ENCODE measurements around the gene PRKCQ. TPM values are rescaled to one million over a fixed set of nuclear protein-coding genes. Genes with fewer than 3 reads are reported as not detected.
"Not testable (repeated sequence)": the region's sequence is repeated elsewhere in the genome, so short reads cannot be mapped to it uniquely, and the experiment has no call there.

Gene PRKCQ
- total RNA-seq, 2 experiments from 2014 or later, result 62.6 to 69.5 TPM

- peak overlapping the region; percentile 54 for H3K4me3 Mint-ChIP-seq
- ChIA-PET POLR2A (interaction anchor here (0.8 to 1.2 kb wide), 2 partner anchors 108 to 170 kb away, joined by 3 to 5 read pairs; no protein-coding TSS in a partner anchor), CTCF (interaction anchor here (0.6 to 4.3 kb wide), 11 partner anchors 9 to 387 kb away, joined by 3 to 21 read pairs (median 3); no protein-coding TSS in a partner anchor)
- H3K27ac Mint-ChIP-seq, result peak overlapping the region; percentile 95
- peaks cover 62% of the 10 kb centered on the region for H3K4me1 Mint-ChIP-seq
- H3K36me3 Mint-ChIP-seq (ENCODE audit: low read depth), result peaks cover 82% of the 10 kb centered on the region
- DNase-seq, result peak; percentile 81
- no peaks in the 10 kb centered on the region for H3K27me3 Mint-ChIP-seq
- peaks cover 7% of the 10 kb centered on the region for H3K9me3 Mint-ChIP-seq
These were observed 106.6 kb downstream of the PRKCQ start for GRCh38 chr10:6473430-6473829.

GRCh38 chr10:6472710-6473005 lies 107.4 kb downstream of the PRKCQ start:
- not testable (repeated sequence) for H3K27me3 Mint-ChIP-seq, H3K4me3 Mint-ChIP-seq, DNase-seq, H3K9me3 Mint-ChIP-seq
- H3K36me3 Mint-ChIP-seq (ENCODE audit: low read depth), result peaks cover 83% of the 10 kb centered on the region
- peaks cover 61% of the 10 kb centered on the region for H3K4me1 Mint-ChIP-seq
- ChIA-PET POLR2A (interaction anchor here (1.2 kb wide), 1 partner anchor 109 kb away, joined by 3 read pairs; no protein-coding TSS in a partner anchor), CTCF (interaction anchor here (0.6 to 4.3 kb wide), 7 partner anchors 10 to 1189 kb away, joined by 3 to 21 read pairs (median 3); no protein-coding TSS in a partner anchor)
- H3K27ac Mint-ChIP-seq, result peak overlapping the region; percentile 95

- ChIA-PET CTCF (interaction anchor here (1.5 to 1.9 kb wide), 2 partner anchors 9 to 59 kb away, joined by 4 read pairs; no protein-coding TSS in a partner anchor), POLR2A (no interaction called here)
- H3K27ac Mint-ChIP-seq, result peak overlapping the region; percentile 65
- no peaks in the 10 kb centered on the region for H3K27me3 Mint-ChIP-seq
- H3K4me3 Mint-ChIP-seq, result no peak overlapping the region
- H3K4me1 Mint-ChIP-seq, result peaks cover 66% of the 10 kb centered on the region
- peaks cover 7% of the 10 kb centered on the region for H3K9me3 Mint-ChIP-seq
- H3K36me3 Mint-ChIP-seq (ENCODE audit: low read depth), result peaks cover 84% of the 10 kb centered on the region
- DNase-seq, result no peak
These were observed 109.0 kb downstream of the PRKCQ start for GRCh38 chr10:6470894-6471618.

DNA sequence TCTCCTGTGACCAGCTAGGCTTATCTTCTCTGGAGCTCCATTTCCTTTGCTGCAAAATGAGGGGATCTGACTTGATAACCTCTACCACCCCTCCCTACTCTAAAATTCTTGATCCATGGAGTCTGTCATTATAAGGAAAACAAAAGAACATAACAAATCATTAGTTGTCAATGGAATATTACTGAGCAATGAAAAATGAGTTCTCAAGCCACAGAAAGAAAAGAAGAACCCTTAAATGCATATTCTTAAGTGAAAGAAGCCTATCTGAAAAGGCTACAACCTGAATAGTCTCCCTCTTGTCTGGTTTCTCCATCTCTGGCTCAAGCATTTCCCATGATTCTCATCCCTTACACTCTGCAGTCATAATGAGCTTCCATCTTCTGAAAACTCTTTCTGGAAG lies 110.4 kb downstream of the PRKCQ start:
- Mint-ChIP-seq H3K36me3 (ENCODE audit: low read depth) (peaks cover 83% of the 10 kb centered on the region), H3K27me3 (no peaks in the 10 kb centered on the region), H3K4me1 (peaks cover 62% of the 10 kb centered on the region), H3K27ac (peak overlapping the region; percentile 10), H3K4me3 (no peak overlapping the region), H3K9me3 (peaks cover 7% of the 10 kb centered on the region)
- ChIA-PET CTCF (no interaction called here), POLR2A (interaction anchor here (0.7 kb wide), 1 partner anchor 94 kb away, joined by 3 read pairs; no protein-coding TSS in a partner anchor)
- DNase-seq, result no peak

DNA sequence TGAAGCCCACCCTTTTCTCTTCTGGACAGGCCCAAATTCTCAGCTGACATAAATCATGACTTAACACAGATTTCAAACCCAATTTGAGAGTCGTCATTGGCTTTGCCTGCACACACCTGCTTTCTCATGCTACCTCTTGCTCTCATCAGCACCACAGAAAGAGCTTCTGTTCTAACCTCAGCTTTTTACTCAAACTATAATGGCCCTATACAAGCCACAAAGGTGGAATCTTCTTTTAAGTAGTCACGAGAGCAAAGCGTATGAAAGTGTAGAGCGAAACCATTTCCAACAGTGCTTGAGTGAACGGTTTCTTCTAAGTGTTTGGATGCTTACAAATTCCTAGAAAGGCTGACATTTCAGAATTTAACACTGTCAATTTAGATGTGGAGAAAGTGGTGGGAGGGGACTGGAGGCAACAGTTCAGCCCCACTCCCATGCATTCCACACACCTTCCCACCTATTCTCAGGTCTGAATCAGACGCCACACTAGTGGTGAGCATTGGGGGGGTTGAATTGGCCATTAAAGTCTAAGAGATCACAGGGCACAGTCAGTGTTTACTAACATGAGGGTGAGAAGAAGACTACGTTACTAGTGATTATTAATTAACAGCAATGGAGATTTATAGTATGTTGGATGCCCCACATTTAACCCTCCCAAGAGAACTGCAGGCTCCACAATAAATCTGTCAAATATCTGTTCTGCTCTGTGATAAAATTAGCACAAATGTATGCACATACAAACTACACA lies 114.0 kb downstream of the PRKCQ start:
- no peak overlapping the region for H3K4me3 Mint-ChIP-seq
- ChIA-PET POLR2A (no interaction called here), CTCF (interaction anchor here (0.8 kb wide), 1 partner anchor 9 kb away, joined by 3 read pairs; no protein-coding TSS in a partner anchor)

GRCh38 chr10:6465437-6465836 lies 114.6 kb downstream of the PRKCQ start:
- peaks cover 16% of the 10 kb centered on the region for H3K9me3 Mint-ChIP-seq
- peaks cover 92% of the 10 kb centered on the region for H3K36me3 Mint-ChIP-seq (ENCODE audit: low read depth)
- DNase-seq, result no peak
- peak overlapping the region; percentile 10 for H3K27ac Mint-ChIP-seq
- H3K4me1 Mint-ChIP-seq, result peaks cover 33% of the 10 kb centered on the region
- POLR2A ChIA-PET, result no interaction called here
- no peak overlapping the region for H3K4me3 Mint-ChIP-seq
- no peaks in the 10 kb centered on the region for H3K27me3 Mint-ChIP-seq
- CTCF ChIA-PET, result no interaction called here

More for the DNA sequence above, 114.0 kb downstream of the PRKCQ start:
- peaks cover 13% of the 10 kb centered on the region for H3K9me3 Mint-ChIP-seq
- H3K27ac Mint-ChIP-seq, result peak overlapping the region; percentile 50
- no peaks in the 10 kb centered on the region for H3K27me3 Mint-ChIP-seq
- H3K4me1 Mint-ChIP-seq, result peaks cover 34% of the 10 kb centered on the region
- peaks cover 92% of the 10 kb centered on the region for H3K36me3 Mint-ChIP-seq (ENCODE audit: low read depth)
- DNase-seq, result no peak

DNA sequence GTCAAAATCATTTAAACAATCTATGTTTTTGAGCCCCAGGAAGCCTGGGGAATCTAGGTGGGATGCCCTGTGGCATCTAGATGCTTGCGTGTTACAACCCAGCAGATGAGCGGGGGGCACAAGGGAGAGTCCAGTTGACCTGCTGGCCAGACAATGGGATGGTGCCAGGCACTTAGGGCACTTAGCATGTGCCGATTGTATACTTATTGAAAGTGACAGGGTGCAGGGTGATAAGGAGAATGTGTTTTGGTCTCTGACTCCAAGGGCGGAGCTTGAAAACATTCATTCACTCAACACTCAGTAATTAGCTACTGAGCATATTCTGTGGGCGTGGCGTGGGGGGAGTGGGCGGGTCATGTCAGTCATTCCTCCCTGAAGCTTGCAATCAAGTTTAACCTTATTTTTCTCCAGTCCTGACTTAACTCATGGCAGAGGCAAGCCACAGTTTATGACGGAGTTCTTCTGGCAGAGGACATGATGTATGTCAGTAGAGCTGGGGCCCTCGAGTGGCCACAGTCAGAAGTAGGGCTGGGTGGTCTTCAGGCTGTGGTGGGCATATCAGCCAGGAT lies 115.1 kb downstream of the PRKCQ start:
- H3K4me1 Mint-ChIP-seq, result peaks cover 32% of the 10 kb centered on the region
- no peak for DNase-seq
- ChIA-PET POLR2A (no interaction called here), CTCF (no interaction called here)
- peak overlapping the region; percentile 51 for H3K27ac Mint-ChIP-seq
- H3K27me3 Mint-ChIP-seq, result no peaks in the 10 kb centered on the region
- peaks cover 92% of the 10 kb centered on the region for H3K36me3 Mint-ChIP-seq (ENCODE audit: low read depth)
- no peak overlapping the region for H3K4me3 Mint-ChIP-seq
- H3K9me3 Mint-ChIP-seq, result peaks cover 13% of the 10 kb centered on the region

DNA sequence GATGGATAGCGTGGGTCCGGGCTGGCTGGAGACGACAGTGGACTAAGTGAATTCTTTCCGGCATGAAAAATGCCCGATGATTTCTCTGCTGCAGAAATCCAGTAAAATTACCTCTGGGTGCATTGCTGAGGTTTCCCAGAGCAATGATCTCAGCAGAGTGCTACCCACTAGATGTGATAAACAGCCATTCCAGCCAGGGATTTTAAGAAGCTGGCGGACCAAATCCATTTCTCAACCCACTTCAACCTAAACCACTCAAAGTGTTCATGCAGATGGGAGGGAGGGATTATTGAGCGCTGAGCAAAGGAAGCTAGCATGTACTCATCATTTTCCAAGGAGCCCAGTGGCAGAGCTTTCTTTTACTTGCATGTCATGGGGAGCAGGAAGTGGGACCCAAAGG lies 116.7 kb downstream of the PRKCQ start:
- ChIA-PET CTCF (interaction anchor here (0.6 to 1.8 kb wide), 4 partner anchors 23 to 1683 kb away, joined by 3 to 4 read pairs (median 4); no protein-coding TSS in a partner anchor), POLR2A (no interaction called here)
- no peaks in the 10 kb centered on the region for H3K27me3 Mint-ChIP-seq
- no peak overlapping the region for H3K4me3 Mint-ChIP-seq
- peaks cover 12% of the 10 kb centered on the region for H3K9me3 Mint-ChIP-seq
- H3K36me3 Mint-ChIP-seq (ENCODE audit: low read depth), result peaks cover 95% of the 10 kb centered on the region
- H3K27ac Mint-ChIP-seq, result no peak overlapping the region
- no peak for DNase-seq
- peaks cover 40% of the 10 kb centered on the region for H3K4me1 Mint-ChIP-seq

DNA sequence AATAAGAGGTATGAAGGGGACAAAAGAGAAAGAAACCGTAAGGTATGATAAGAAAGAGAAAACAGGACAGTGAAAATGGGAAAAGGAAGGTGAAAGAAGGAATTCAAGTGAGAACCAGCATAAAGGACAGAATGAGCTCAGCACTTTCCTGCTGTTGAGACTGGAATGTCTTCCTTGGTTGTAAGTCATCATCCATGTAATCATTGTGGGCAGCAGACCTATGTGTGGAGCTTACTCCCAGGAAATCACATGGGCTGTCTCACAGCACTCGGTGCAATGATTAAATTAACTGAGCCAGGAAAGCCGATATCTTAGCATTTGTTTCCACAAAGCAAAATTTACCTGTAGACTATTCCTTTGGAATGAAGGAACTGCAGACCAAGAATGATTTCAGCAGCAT lies 118.1 kb downstream of the PRKCQ start:
- ChIA-PET POLR2A (no interaction called here), CTCF (interaction anchor here (1.4 to 1.8 kb wide), 2 partner anchors 10 to 41 kb away, joined by 3 to 4 read pairs; no protein-coding TSS in a partner anchor)
- Mint-ChIP-seq H3K27ac (no peak overlapping the region), H3K36me3 (ENCODE audit: low read depth) (peaks cover 95% of the 10 kb centered on the region), H3K9me3 (peaks cover 12% of the 10 kb centered on the region), H3K27me3 (no peaks in the 10 kb centered on the region), H3K4me1 (peaks cover 32% of the 10 kb centered on the region), H3K4me3 (no peak overlapping the region)
- DNase-seq, result no peak

DNA sequence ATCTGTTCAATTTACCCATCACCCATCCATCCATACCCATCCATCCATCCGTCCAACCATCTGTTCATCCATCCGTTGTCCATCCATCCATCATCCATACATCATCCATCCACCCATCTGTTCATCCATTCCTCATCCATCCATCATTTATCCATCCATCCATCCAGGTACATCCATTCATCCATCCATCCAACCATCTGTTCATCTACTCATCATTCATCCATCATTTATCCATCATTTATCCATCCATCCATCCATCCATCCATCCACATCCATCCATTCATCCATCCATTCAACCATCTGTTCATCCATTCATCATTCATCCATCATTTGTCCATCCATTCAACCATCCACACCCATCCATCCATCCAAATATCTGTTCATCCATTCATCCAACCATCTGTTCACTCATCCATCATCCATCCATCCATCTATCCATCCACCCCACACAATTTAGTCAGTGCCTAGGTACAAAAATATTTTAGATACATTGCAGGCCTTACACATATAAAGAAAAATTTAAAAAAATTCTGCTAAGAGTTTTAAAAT lies 119.1 kb downstream of the PRKCQ start:
- peaks cover 95% of the 10 kb centered on the region for H3K36me3 Mint-ChIP-seq (ENCODE audit: low read depth)
- ChIA-PET POLR2A (no interaction called here), CTCF (interaction anchor here (1.1 to 1.4 kb wide), 2 partner anchors 11 to 15 kb away, joined by 4 to 8 read pairs; no protein-coding TSS in a partner anchor)
- no peak for DNase-seq
- peaks cover 14% of the 10 kb centered on the region for H3K9me3 Mint-ChIP-seq
- H3K27ac Mint-ChIP-seq, result no peak overlapping the region
- peaks cover 22% of the 10 kb centered on the region for H3K4me1 Mint-ChIP-seq
- H3K4me3 Mint-ChIP-seq, result no peak overlapping the region
- H3K27me3 Mint-ChIP-seq, result no peaks in the 10 kb centered on the region

DNA sequence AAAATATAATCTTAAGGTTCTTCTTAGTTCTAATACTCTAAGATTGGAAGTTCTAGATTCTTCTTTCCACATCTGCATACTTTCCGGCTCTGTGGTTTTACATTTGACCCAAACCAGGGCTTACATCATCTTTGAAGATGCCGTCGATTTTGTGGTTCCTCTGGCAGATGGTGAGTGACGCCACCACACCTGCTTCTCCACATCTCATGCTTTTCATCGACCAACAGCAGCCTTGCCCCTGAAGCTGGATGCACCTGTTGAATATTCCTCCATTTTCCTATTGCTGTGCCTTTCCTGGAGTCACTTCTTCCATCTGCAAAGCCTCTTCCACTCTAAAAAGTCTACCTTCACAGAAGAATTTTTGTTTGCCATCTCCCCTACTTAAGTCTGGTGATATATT lies 121.3 kb downstream of the PRKCQ start:
- Mint-ChIP-seq H3K36me3 (ENCODE audit: low read depth) (peaks cover 97% of the 10 kb centered on the region), H3K27me3 (no peaks in the 10 kb centered on the region), H3K9me3 (peaks cover 23% of the 10 kb centered on the region), H3K4me1 (peaks cover 17% of the 10 kb centered on the region), H3K27ac (no peak overlapping the region), H3K4me3 (no peak overlapping the region)
- CTCF ChIA-PET, result no interaction called here
- DNase-seq, result peak; percentile 24
- POLR2A ChIA-PET, result no interaction called here

DNA sequence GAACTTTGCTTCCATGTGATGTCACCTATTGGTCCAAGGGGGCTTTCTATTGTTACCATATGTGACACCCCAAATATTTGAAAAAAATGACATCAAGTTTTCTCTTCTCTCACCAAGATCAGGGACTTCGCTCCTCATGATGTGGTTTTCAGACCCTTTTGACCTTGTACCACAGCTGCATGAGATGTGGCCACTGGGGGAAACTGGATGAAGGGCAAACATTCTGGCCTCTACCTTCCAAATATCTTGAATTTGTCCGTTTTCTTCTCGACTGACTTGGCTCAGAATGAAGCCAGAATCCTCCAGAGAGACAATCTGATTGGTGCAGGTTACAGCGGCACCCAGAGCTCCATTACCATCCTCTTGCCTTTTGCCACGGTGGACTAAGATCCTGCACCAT lies 122.7 kb downstream of the PRKCQ start:
- H3K4me1 Mint-ChIP-seq, result peaks cover 17% of the 10 kb centered on the region
- H3K27ac Mint-ChIP-seq, result no peak overlapping the region
- CTCF ChIA-PET, result no interaction called here
- H3K4me3 Mint-ChIP-seq, result no peak overlapping the region
- peaks cover 23% of the 10 kb centered on the region for H3K9me3 Mint-ChIP-seq
- peaks cover 85% of the 10 kb centered on the region for H3K36me3 Mint-ChIP-seq (ENCODE audit: low read depth)
- DNase-seq, result no peak
- no peaks in the 10 kb centered on the region for H3K27me3 Mint-ChIP-seq
- POLR2A ChIA-PET, result no interaction called here

Data from activated CD4-positive, alpha-beta T cell treated with anti-CD3 and anti-CD28 coated beads, Interleukin-2, amount 10 ng/mL, durations not matched to agents 7 days and 5 days (primary cell).